Occipital lobe (tissue), 2 donors: ENCODE results near the gene SMCR8. TPM values are rescaled to one million over a fixed set of nuclear protein-coding genes. Genes with fewer than 3 reads are reported as not detected.
"Not testable (repeated sequence)": the region's sequence is repeated elsewhere in the genome, so short reads cannot be mapped to it uniquely, and the experiment has no call there.

ENCODE experiments used
- DNase-seq: peaks from one replicate; lab custom pipeline; 2025; lab: John Stamatoyannopoulos, UW
- total RNA-seq: library from RNA; depleted of rRNA; stranded (reverse); fragments of >200 nt; gene quantifications from one replicate; pipeline ENCODE4 v1.2.3, GENCODE V29; 2014

The SMCR8 gene
- total RNA-seq, 1 donor from 2014 or later = 11.4 TPM

- DNase-seq = no peak
These were observed 868 bp downstream of the SMCR8 start for GRCh38 chr17:18315961-18316360.

- no peak for DNase-seq
These were observed 3.0 kb downstream of the SMCR8 start for GRCh38 chr17:18318117-18318516.

- DNase-seq = no peak
These were observed 3.8 kb downstream of the SMCR8 start for GRCh38 chr17:18318771-18319450.

- no peak for DNase-seq
These were observed 4.6 kb downstream of the SMCR8 start for GRCh38 chr17:18319604-18320256.

GRCh38 chr17:18320301-18320700 is 5.2 kb downstream of the SMCR8 start:
- no peak for DNase-seq

GRCh38 chr17:18321309-18321708 is 6.2 kb downstream of the SMCR8 start:
- no peak for DNase-seq

GRCh38 chr17:18322522-18322921 is 7.4 kb downstream of the SMCR8 start:
- no peak for DNase-seq

- no peak for DNase-seq
These were observed 7.9 kb downstream of the SMCR8 start for GRCh38 chr17:18323007-18323406.

GRCh38 chr17:18323507-18324139 is 8.5 kb downstream of the SMCR8 start:
- no peak for DNase-seq

- DNase-seq = no peak
These were observed 9.3 kb downstream of the SMCR8 start for GRCh38 chr17:18324140-18325050.

GRCh38 chr17:18326039-18326438 is 10.9 kb downstream of the SMCR8 start:
- no peak for DNase-seq

- DNase-seq = no peak
These were observed 11.5 kb downstream of the SMCR8 start for GRCh38 chr17:18326572-18326971.

- no peak for DNase-seq
These were observed 12.0 kb downstream of the SMCR8 start for GRCh38 chr17:18327093-18327492.

- no peak for DNase-seq
These were observed 12.5 kb downstream of the SMCR8 start for GRCh38 chr17:18327556-18327955.

GRCh38 chr17:18328643-18329204 is 13.6 kb downstream of the SMCR8 start:
- DNase-seq = no peak

GRCh38 chr17:18331879-18332278 is 16.8 kb downstream of the SMCR8 start:
- DNase-seq = no peak

GRCh38 chr17:18332909-18333489 is 17.9 kb downstream of the SMCR8 start:
- no peak for DNase-seq

- not testable (repeated sequence) for DNase-seq
These were observed 23.1 kb downstream of the SMCR8 start for GRCh38 chr17:18338158-18338557.

- no peak for DNase-seq
These were observed 24.8 kb downstream of the SMCR8 start for GRCh38 chr17:18339933-18340332.

GRCh38 chr17:18344021-18344420 is 28.9 kb downstream of the SMCR8 start:
- no peak for DNase-seq

GRCh38 chr17:18353541-18353940 is 38.4 kb downstream of the SMCR8 start:
- DNase-seq = no peak
